Activated CD4-positive, alpha-beta T cell treated with anti-CD3 and anti-CD28 coated beads, Interleukin-2, amount 50 U/mL, for 16 hours (primary cell): Measurements from ENCODE around the gene NFIX.
A peak's percentile ranks its signal among the peaks of the same experiment; 100 is the strongest.
"Not testable (repeated sequence)": the region's sequence is repeated elsewhere in the genome, so short reads cannot be mapped to it uniquely, and the experiment has no call there.

ENCODE experiments used
- DNase-seq: peaks from one replicate; pipeline ENCODE4 v3.0.0-alpha.2; 2020

Gene NFIX

DNA sequence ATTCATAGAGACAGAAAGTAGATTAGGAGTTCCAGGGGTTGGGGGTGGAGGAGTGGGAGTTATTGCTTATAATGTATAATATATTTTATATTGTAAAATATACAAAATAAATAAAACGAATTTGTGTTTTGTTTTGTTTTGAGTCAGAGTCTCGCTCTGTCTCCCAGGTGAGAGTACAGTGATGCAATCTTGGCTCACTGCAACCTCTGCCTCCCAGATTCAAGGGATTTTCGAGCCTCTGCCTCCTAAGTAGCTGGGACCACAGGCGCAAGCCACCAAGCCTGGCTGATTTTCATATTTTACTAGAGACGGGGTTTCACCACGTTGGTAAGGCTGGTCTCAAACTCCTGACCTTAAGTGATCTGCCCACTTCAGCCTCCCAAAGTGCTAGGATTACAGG lies 35.8 kb upstream of the NFIX start:
- DNase-seq, result no peak

DNA sequence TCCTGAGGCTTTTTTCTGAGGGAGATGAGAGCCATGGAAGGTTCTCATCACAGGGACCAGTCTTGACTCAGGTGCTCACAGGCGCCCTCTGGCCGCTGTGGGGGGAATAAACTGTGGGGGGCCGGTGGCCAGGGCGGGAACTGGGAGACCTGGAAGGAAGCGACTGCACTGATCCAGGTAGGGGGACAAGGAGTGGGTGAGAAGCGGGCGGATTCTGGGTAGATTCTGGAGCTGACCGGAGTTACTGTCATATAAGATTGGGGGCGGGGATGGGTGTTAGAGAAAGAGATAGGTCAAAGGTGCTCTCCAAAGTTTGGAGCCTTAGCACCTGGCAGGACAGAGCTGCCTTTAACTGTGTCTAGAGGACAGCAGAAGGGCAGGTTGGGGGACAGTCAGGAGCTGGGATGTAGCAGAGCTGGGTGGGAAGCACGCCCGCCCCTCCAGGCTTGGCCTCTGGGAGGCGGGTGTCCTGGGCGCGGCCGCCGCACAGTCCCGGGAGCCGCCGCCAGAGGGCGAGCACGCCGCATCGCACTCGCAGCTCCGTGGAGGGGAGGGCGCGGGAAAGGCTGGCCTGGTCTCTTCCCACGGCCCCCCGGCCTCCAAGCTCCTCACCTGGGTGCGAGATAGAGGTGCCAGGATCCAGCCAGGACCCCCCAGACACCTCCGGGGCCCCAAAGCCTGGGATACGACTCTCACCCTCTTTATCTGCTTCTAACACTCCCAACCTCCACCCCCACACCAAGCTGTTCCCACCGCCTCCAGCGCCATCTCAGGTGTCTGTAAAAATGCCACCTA lies 30.1 kb upstream of the NFIX start:
- peak; percentile 90 for DNase-seq

DNA sequence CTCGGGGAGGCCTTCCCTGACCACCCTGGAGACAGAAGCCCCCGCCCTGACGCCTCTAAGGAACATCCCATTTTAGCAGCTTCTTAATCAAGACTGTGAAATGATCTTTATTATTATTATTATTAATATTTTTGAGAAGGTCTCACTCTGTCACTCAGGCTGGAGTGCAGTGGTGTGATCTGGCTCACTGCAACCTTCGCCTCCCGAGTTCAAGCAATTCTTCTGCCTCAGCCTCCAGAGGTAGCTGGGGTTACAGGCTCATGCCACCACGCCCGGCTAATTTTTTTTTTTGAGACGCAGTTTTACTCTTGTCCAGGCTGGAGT lies 29.5 kb upstream of the NFIX start:
- DNase-seq, result no peak

DNA sequence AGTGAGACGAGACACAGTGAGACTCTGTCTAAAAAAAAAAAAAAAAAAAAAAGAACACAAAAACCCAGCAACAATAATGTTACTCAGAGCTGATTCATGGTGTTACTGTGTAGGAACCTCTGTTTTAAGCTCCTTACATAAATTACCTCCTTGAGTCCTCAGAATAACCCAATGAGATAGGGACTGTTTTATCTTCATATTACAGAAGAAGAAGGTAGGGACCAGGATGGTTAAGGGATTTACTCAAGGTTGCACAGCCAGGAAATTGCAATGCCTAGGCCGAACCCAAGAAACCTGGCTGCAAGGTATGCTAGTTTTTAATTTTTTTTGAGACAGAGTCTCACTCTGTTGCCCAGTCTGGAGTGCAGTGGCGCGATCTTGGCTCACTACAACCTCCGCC lies 27.4 kb upstream of the NFIX start:
- no peak for DNase-seq

DNA sequence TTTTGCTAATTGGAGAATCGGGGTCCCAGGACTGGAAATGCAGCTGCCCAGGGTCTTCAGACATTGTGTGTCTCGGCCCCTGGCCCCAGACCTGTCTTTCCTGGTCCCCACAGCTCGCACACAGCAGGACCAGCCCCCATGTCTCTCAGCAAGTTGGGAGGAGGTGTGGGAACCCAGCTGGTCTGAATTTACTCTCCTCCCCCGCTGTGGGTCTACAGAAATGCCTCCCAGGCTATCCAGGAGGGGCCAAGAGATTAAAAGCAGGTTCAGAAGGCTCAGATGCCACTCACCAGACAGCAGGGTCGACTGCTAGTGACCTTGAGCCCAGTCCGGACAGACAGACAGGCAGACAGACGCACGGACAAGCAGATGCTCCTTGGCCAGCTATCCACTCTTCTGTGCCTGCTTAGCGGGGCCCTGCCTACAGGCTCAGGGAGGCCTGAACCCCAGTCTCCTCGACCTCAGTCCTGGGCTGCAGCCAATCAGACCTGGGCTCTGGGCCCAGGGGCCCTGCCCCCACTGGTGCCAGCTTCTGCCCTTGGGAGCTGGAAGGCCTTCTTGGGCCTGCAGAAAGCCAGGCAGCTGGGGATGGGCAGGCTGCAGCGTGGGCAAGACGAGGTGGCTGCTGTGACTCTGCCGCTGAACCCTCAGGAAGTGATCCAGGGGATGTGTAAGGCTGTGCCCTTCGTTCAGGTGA lies 25.8 kb upstream of the NFIX start, which contains the start of gene DAND5:
DAND5 (plus strand) TSS at position 285 of the 697 bp plus-strand sequence; CDS start at position 370, 85 bp downstream.
- DNase-seq, result no peak

DNA sequence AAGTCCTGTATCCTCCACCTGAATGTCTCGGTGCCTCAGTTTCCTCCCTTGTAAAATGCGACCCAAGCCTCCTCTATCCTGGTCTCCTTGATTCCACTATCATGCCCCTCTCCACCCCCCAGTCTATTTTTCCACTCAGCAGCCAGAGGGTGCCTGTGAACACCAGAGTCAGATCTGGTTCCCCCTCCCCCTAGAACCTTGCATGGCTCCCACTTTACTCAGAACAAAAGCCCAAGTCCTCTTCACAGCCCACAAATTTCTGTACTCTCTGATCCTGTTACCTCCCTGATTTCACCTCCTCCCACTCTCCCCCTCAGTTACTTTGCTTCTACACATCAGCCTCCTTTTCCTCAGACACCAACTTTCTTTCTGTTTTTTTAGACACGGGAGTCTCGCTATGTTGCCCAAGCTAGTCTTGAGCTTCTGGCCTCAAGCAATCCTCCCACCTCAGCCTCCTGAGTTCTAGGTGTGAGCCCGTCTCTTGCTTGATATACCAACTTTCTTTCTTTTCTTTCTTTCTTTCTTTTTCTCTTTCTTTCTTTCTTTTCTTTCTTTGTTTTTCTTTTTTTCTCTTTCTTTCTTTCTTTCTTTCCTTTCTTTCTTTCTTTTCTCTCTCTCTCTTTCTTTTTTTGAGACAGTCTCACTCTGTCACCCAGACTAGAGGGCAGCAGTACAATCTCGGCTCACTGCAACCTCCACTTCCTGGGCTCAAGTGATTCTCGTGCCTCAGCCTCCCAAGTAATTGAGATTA lies 25.0 kb upstream of the NFIX start:
- DNase-seq, result no peak

DNA sequence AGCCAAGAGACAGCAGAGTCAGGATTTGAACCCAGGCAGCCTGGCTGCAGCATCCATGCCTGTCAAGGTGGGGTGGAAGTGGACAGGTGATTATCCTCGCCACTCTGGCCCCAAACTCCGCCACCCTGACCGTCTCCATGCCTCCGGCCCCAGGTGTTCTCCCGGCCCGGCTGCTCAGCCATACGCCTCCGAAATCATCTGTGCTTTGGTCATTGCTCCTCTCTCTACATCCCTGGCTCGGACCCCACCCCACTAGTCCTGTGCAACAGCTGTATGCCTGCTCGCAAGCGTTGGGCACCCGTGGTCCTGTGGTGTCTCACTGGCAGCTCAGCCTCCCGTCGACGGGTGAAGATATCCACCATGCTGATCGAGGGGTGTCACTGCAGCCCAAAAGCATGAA lies 22.0 kb upstream of the NFIX start:
- no peak for DNase-seq

DNA sequence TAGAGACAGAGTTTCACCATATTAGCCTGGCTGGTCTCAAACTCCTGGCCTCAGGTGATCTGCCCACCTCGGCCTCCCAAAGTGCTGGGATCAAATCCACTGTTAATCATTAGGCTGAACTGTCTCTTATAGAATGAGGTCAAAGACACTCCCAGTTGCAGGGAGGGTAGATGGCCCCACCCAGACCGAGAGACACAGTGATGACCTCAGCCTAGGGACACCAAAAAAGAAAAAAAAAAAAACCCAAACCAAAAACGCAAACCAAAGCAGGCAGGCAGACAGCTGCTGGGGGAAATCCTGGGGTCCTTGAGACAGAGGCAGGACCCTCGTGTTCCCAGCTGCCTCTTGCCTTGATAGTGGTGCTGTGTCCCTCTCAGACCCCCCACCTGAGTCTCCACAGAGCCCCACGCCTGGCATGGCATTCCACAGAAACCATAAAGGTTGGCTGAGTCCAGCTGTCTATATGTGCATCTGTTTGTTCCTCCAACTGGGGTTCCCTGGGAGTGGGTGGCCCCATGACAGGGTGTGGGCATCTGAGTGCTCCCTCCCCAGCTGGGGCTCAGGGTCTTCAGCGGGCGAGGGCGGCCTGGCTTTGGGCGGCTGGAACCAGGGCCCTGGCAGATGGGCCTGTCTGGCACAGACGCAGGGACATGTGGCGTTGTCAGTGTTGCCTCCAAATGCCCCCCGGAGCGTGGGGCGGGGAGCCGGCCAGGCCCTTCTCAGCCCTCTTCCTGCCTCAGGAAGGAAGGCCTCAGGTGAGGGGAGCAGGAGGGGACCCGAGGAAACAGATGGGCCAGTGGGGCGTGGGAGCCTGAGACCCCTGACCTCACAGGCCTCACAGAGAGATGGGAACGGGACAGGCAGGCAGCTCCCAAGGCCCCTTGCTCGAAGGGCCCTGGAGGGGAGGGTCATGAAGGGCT lies 20.7 kb upstream of the NFIX start:
- DNase-seq, result no peak

DNA sequence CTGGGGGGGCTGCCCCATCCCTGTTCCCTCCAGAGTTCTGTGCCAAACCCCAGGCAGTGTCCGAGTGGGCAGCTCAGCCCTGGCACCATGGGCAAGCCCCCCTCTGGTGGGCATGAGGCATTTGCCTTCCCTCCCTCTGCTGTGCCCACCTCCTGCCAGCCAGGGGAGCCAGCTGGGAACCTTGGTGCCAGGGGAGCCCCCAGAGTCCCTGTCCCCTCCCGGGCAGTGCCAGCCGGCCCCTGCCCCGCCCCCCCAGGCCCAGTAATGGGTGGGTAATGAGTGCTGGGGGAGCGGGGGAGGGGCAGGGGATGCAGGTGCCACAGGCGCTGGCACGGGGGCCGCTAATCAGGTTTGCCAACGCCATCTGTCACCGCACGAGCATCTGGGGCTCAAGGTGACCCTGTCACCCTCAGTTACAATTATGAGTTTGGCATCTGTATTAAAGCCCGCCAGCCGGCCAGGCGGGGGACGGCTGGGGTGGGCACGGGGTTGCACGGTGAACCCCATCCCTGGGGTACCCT lies 20.0 kb upstream of the NFIX start:
- DNase-seq, result no peak

DNA sequence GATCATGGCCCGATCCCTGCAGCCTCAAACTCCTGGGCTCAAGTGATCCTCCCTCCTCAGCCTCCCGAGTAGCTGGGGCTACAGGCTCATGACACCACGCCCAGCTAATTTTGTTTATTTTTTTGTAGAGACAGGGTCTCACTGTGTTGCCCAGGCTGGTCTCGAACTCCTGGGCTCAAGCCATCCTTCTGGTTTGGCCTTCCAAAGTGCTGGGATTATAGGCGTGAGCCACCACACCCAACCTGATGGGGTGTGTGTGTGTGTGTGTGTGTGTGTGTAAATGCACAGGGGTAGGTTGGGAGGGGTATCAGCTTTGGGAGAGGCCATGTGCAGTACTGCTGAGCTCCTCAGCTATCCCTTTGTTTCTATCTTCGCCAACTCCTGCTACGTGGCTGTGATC lies 19.2 kb upstream of the NFIX start:
- DNase-seq, result not testable (repeated sequence)

DNA sequence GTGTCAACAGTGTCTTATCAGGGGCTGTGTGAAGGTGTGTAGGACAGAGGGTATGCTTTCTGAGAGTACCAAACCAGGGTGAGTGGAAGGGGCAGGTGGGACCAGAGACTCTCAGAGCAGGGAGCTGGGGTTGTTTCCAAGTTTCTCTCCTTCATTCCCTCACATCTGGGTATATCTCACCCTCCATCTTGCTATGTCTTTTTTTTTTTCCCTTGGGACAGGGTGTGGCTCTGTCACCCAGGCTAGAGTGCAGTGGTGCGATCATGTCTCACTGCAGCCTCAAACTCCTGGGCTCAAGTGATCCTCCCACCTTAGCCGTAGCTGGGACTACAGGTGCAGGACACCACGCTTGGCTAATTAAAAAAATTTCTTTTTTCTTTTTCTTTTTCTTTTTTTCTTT lies 15.3 kb upstream of the NFIX start:
- no peak for DNase-seq

DNA sequence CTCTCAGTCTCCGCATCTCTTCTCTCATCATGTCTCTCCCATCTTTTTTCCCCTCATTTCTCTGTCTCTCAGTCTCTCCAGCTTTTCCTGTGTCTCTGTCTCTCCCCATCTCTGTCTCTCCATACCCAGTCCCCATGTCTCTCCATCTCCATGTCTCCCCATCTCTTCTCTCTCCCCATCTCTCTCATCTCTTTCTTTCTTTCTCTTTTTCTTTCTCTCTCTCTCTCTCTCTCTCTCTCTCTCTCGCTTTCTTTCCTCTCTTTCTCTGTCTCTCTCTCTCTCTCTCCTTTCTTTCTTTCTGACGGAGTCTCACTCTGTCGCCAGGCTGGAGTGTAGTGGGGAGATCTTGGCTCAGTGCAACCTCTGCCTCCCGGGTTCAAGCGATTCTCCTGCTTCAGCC lies 12.6 kb upstream of the NFIX start:
- no peak for DNase-seq

DNA sequence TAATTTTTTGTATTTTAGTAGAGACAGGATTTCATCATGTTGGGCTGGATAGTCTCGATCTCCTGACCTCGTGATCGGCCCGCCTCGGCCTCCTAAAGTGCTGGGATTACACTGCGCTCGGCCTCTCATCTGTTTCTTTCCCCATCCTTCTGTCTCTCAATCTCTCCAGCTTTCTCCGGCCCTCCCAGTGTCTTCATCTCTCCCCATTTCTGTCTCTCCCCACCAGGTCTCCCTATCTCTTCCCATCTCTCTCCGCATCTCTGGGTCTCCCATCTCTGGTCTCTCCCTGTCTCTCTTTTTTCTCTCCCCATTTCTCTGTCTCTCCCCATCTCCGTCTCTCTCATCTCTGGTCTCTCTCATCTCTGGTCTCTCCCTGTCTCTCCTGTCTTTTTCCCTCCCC lies 12.2 kb upstream of the NFIX start:
- DNase-seq, result no peak

DNA sequence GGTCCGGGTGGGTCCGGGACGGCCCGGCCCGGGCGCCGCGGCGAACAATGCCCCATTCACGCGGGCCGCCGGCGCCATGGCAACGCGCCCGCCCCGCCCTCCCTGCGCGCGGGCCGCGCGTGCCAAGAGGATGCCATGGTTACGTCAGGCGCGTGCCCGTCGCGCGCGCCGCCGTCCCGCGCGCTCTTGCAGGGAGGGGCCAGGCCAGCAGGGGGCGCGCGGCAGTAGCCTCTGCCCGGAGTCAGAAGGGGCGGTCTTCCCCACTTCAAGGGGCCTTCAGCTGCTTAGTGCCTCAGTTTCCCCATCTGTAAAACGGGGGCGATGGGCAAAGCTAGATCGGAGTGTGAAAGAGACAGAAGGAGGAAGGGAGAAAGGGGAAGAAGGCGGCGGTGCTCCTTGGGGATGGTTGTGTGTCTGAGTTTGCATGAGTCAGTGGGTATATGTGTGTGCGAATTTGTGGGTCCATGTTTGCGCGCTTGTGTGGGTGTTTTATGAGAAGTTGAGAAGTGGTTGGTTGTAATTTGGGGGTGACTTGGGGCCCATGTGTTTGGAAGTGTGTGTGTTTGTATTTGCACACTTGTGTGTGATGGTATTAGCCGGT lies 11.6 kb upstream of the NFIX start:
- DNase-seq, result peak; percentile 74

DNA sequence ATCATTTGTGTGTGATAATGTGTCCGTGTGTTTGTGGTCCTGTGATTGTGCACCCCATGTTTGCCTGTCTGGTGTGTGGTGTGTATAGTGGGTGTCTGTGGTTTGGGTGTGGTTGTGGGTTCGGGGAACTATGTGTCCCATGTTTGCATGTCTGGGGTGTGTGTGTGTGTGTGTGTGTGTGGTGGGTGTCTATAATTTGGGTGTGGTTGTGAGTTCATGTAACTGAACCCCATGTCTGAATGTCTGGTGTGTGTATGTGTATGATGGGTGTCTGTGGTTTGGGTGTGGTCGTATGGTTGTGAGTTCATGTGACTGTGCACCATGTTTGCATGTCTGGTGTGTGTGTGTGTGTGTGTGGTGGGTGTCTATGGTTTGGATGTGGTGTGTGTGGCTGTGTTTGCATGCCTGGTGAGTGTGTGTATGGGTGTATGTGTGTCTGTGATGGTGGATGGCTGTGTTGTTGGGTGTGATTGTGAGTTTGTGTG lies 11.1 kb upstream of the NFIX start:
- DNase-seq, result no peak

DNA sequence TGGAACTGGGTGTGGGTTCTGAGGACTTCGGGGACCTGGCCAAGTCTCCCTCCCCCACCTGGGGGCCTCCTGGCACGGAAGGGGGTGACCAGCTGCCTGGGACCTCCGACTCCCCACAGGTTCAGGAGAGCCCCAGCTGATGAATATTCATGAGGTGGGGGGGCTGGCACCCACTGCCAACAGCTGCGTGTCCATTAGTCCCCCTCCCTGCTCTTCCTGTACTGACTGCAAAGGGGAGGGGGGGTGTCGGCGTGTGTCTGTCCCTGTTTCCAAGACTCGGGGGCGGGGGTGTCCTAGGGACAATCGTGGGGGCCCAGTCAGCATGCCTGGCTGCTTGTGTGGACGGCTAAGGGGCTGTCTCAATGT lies 10.6 kb upstream of the NFIX start:
- no peak for DNase-seq

DNA sequence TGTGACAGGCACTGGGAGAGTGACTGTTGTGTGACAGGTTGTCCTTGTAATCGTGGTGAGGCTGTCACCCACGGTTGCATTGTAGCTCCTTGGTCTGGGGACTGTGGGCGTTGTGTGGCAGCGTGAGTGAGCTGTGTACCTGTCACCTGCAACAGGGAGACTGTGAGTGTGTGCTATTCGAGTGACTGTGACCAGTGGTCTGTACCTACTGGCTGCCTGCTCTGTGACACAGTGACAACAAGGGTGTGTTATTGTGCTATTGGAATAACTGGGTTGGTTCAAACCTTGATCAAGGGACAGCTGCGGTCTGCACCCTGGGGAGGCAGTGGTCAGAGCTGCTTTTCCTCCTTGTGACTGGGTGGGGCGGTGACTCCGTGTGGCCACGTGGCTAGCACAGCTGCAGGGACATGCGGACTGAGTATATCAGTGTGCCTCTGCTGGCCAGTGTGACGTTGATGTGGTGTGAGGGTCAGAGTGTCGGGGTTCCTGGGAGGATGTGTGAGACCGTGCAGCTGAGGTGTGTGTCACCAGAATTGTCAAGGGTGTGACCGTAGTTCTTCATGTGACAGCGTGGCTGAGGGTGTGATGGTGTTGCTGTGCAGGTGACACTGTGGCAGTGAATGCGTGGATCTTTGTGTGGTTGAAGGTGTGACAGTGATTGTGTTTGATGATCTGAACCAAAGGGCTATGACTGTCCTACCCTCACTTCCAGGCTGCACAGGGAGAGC lies 10.1 kb upstream of the NFIX start:
- DNase-seq, result no peak

DNA sequence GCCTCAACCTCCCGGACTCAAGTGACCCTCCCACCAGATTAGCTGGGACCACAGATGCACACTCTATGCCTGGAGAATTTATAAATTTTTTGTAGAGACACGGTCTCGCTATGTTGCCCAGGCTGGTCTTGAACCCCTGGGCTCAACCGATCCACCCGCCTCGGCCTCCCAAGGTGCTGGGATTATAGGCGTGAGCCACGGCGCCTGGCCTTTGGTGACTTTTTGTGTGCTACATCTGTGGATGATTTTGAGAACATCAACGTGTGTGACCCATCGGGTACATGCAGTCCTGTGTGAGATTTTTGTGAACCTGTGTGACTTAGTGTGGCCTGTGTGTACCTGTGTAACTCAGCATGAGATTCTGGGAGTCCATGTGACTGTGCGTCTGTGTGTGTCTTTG lies 8.5 kb upstream of the NFIX start:
- DNase-seq, result no peak

DNA sequence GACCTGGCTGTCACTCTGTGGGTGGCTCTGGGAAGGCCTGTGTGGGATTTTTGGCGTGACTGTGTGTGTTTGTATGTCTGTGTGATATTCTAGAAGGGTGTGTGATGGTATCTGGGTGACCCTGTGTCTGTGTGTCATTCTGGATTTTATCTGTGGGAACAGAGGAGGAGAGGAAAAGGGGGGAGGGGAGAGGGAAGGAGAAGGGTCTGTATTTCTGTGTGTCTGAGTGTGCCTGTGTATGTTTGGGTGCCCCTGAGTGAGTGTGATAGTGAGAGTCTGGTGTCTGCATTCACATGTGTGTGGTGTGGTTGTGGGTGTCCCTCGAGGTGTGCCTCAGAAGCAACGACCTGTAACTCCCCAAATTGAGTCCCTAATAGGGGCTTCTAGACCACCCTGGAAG lies 8.1 kb upstream of the NFIX start:
- DNase-seq, result no peak

DNA sequence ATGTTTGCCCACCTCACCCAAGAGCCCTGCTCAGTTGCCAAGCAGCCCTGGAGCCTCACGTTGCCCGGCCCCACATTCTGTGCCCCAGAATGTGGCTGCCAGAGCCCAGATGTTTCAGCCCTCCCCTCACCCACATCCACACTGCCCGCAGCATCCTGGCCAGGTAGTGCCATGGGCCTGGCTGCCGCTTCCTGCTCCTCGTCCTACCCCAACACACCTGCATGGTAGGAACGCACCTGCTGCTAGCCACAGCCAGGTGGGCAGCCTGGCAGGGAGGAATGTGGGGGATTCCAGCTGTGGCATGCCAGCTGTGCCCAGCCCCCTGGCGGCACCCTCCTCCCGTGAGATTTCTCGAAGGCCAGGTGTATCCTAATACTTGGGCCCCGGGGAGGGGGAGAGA lies 7.5 kb upstream of the NFIX start:
- DNase-seq, result no peak

DNA sequence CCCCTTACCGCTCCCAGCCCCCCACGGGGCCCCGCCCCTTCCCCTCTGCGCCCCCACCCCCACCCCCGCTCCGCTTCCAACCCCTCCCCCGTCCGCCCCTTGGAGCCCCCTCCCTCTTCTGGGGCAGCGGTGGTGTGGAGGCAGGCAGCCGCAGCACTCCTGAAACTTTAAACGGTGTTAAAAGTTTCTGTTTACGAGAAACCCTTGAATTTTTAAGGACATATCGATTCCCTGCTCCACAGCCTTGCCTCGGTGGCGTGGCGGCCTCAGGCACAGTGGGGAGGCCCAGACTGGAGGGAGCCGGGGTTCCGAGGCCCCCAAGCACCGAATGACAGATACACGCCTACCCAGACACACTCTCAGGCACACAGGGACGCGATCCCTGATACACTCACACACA lies 4.8 kb upstream of the NFIX start:
- DNase-seq, result no peak
